A673 (cell line): ENCODE measurements around the gene IL21R. TPM values are rescaled to one million over a fixed set of nuclear protein-coding genes. Genes with fewer than 3 reads are reported as not detected.

Source experiments
- BruUV-seq: library from RNA; stranded (reverse); fragments of 400-500 nt; replicated peaks from 2 replicates; lab custom pipeline; 2021; lab: Mats Ljungman, UMichigan
- CTCF ChIA-PET: fragments of 300-600 bp; sonication (Branson Sonifier 250); formaldehyde crosslinking; loops from one replicate; lab custom pipeline; 2022; ENCODE audit warnings: antibody characterized with exemption; lab: Charles Lee
- POLR2A ChIA-PET: fragments of 300-600 bp; sonication (Branson Sonifier 250); formaldehyde crosslinking; loops from one replicate; lab custom pipeline; 2022; ENCODE audit warnings: antibody characterized with exemption; ENCODE audit not compliant: low non-redundant PET; lab: Charles Lee
- DNase-seq: peaks from one replicate; pipeline ENCODE4 v3.0.0-alpha.2; 2015; ENCODE audit warnings: low spot score
- H3K27ac ChIP-seq: fragments of 200-600 bp; sonication (generic); 2 replicates; pipeline ENCODE4 v1.5.1; 2016; ENCODE audit warnings: mixed run types, low read depth, mild to moderate bottlenecking, mixed read lengths, antibody characterized with exemption, low read length; ENCODE audit not compliant: poor library complexity, severe bottlenecking
- H3K27me3 ChIP-seq: fragments of 200-600 bp; sonication (generic); replicated peaks from 2 replicates; pipeline ENCODE4 v1.6.1; 2017; ENCODE audit warnings: mixed run types, low read depth, mild to moderate bottlenecking, mixed read lengths, antibody characterized with exemption, low read length; ENCODE audit not compliant: insufficient read depth, poor library complexity
- H3K36me3 ChIP-seq: fragments of 200-600 bp; sonication (generic); 2 replicates; pipeline ENCODE4 v1.6.1; 2016; ENCODE audit warnings: mixed run types, mild to moderate bottlenecking, mixed read lengths, antibody characterized with exemption, low read length; ENCODE audit not compliant: insufficient read depth, poor library complexity, severe bottlenecking
- H3K4me1 ChIP-seq: fragments of 200-600 bp; sonication (generic); 2 replicates; pipeline ENCODE4 v1.6.1; 2017; ENCODE audit warnings: mixed run types, mild to moderate bottlenecking, mixed read lengths, antibody characterized with exemption, low read length; ENCODE audit not compliant: insufficient read depth, poor library complexity, severe bottlenecking
- H3K4me3 ChIP-seq: fragments of 200-600 bp; sonication (generic); 2 replicates; pipeline ENCODE4 v1.5.1; 2016; ENCODE audit warnings: low read depth, mixed run types, mild to moderate bottlenecking, mixed read lengths, low read length; ENCODE audit not compliant: poor library complexity, severe bottlenecking
- H3K9me3 ChIP-seq: fragments of 200-600 bp; sonication (generic); 2 replicates; pipeline ENCODE4 v1.6.1; 2016; ENCODE audit warnings: mixed run types, low read depth, mild to moderate bottlenecking, mixed read lengths, antibody characterized with exemption, low read length; ENCODE audit not compliant: poor library complexity, severe bottlenecking
- CTCF ChIP-seq: fragments of 300-800, 200-600 bp; sonication (generic); conservative IDR thresholded peaks from 2 replicates; pipeline ENCODE4 v1.5.1; 2017; ENCODE audit warnings: low read depth, mild to moderate bottlenecking, antibody characterized with exemption, low read length, moderate library complexity, mixed read lengths
- EZH2 ChIP-seq: fragments of 200-600 bp; sonication (generic); IDR thresholded peaks from 2 replicates; pipeline ENCODE4 v1.6.1; 2017; ENCODE audit warnings: borderline replicate concordance, low read depth, mild to moderate bottlenecking, mixed read lengths, antibody characterized with exemption, low read length; ENCODE audit not compliant: poor library complexity, severe bottlenecking
- intact Hi-C: fragments of 100-400 bp; cut with micrococcal nuclease; formaldehyde crosslinking; loops from one replicate; pipeline ENCODE4 v1.10.0; 2022; ENCODE audit not compliant: unreplicated experiment
- total RNA-seq: library from RNA; stranded (reverse); gene quantifications from 2 replicates; pipeline ENCODE4 v1.2.3, GENCODE V29; 2021

IL21R gene
- total RNA-seq, 1 experiment from 2014 or later: 0.19 TPM

- no TSS peak for BruUV-seq
- POLR2A ChIA-PET: no interaction called here
- Histone ChIP-seq H3K27me3 (no peaks in the 10 kb centered on the region), H3K9me3 (no peaks in the 10 kb centered on the region), H3K4me1 (no peaks in the 10 kb centered on the region), H3K36me3 (no peaks in the 10 kb centered on the region), H3K27ac (no peak overlapping the region), H3K4me3 (no peak overlapping the region)
- DNase-seq: no peak
- no peak for TF ChIP-seq CTCF
- no peak for TF ChIP-seq EZH2
- CTCF ChIA-PET: no interaction called here
- intact Hi-C loops: no loop called here
These were observed 34.1 kb downstream of the IL21R start for GRCh38 chr16:27436065-27436464.

- intact Hi-C loops: no loop called here
- TF ChIP-seq EZH2: no peak
- TF ChIP-seq CTCF: no peak
- Histone ChIP-seq H3K27ac (no peak overlapping the region), H3K4me1 (no peaks in the 10 kb centered on the region), H3K4me3 (no peak overlapping the region), H3K27me3 (no peaks in the 10 kb centered on the region), H3K36me3 (no peaks in the 10 kb centered on the region), H3K9me3 (no peaks in the 10 kb centered on the region)
- ChIA-PET POLR2A (no interaction called here), CTCF (no interaction called here)
- no TSS peak for BruUV-seq
- DNase-seq: no peak
These were observed 35.1 kb downstream of the IL21R start for GRCh38 chr16:27436921-27437650.

- intact Hi-C loops: no loop called here
- Histone ChIP-seq H3K27me3 (no peaks in the 10 kb centered on the region), H3K4me3 (no peak overlapping the region), H3K4me1 (no peaks in the 10 kb centered on the region), H3K9me3 (no peaks in the 10 kb centered on the region), H3K27ac (no peak overlapping the region), H3K36me3 (no peaks in the 10 kb centered on the region)
- no TSS peak for BruUV-seq
- ChIA-PET CTCF (no interaction called here), POLR2A (no interaction called here)
- TF ChIP-seq EZH2 (no peak), CTCF (no peak)
- DNase-seq: no peak
These were observed 36.0 kb downstream of the IL21R start for GRCh38 chr16:27437946-27438345.
